ENCODE data around the gene MAGEA4.

DNA sequence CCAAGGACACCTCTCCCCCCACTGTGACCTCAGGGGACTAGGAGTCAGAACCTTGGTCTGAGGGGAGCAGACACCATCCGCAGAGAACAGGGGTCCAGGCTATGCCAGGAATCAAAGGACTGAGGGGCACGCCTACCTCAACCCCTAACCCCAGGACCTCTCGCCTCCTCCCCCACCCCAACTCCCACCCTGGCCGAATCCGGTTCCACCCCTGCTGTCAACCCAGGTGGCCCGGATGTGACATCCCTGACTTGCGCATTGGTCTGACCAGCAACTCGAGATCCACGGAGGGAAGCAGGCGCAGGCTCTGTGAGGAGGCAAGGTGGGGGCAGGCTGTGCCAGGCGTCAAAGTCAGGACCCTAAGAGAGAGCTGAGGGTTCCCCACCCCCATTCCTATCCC, 468 bp upstream of the MAGEA4 start:
- TF ChIP-seq, protein P1, sequence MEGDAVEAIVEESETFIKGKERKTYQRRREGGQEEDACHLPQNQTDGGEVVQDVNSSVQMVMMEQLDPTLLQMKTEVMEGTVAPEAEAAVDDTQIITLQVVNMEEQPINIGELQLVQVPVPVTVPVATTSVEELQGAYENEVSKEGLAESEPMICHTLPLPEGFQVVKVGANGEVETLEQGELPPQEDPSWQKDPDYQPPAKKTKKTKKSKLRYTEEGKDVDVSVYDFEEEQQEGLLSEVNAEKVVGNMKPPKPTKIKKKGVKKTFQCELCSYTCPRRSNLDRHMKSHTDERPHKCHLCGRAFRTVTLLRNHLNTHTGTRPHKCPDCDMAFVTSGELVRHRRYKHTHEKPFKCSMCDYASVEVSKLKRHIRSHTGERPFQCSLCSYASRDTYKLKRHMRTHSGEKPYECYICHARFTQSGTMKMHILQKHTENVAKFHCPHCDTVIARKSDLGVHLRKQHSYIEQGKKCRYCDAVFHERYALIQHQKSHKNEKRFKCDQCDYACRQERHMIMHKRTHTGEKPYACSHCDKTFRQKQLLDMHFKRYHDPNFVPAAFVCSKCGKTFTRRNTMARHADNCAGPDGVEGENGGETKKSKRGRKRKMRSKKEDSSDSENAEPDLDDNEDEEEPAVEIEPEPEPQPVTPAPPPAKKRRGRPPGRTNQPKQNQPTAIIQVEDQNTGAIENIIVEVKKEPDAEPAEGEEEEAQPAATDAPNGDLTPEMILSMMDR (conservative IDR thresholded peaks at IDR 0.05; ENCODE audit: low read length) = no peak
- TF ChIP-seq EZH2phosphoT487 (IDR thresholded peaks at IDR 0.05; ENCODE audit: borderline replicate concordance, low read depth, low read length) = no peak
